Smooth muscle cell (in vitro differentiated cells): Measurements from ENCODE around the gene CAPZA1. TPM values are rescaled to one million over a fixed set of nuclear protein-coding genes. Genes with fewer than 3 reads are reported as not detected.

Experiments
- DNase-seq: peaks from one replicate; lab custom pipeline; 2025; ENCODE audit not compliant: unreplicated experiment; lab: John Stamatoyannopoulos, UW
- H2AFZ ChIP-seq: fragments of 200-600 bp; sonication (generic); 2 replicates; pipeline ENCODE4 v1.6.0; 2016; ENCODE audit warnings: antibody characterized with exemption, low read depth, mild to moderate bottlenecking
- H3F3A ChIP-seq: fragments of 200-600 bp; sonication (generic); 2 replicates; pipeline ENCODE4 v1.6.0; 2017; ENCODE audit warnings: antibody characterized with exemption, low read depth
- H3K27ac ChIP-seq: fragments of 200-600 bp; sonication (generic); 2 replicates; pipeline ENCODE4 v1.5.1; 2016; ENCODE audit warnings: low read depth, mild to moderate bottlenecking
- H3K27me3 ChIP-seq: fragments of 200-600 bp; sonication (generic); 2 replicates; pipeline ENCODE4 v1.6.1; 2016; ENCODE audit warnings: low read depth, mild to moderate bottlenecking
- H3K36me3 ChIP-seq: fragments of 200-600 bp; sonication (generic); 2 replicates; pipeline ENCODE4 v1.5.1; 2016; ENCODE audit warnings: low read depth
- H3K4me1 ChIP-seq: fragments of 200-600 bp; sonication (generic); 2 replicates; pipeline ENCODE4 v1.5.1; 2016; ENCODE audit warnings: low read depth
- H3K4me2 ChIP-seq: fragments of 200-600 bp; sonication (generic); 2 replicates; pipeline ENCODE4 v1.6.0; 2016; ENCODE audit warnings: mild to moderate bottlenecking
- H3K4me3 ChIP-seq: fragments of 200-600 bp; sonication (generic); 2 replicates; pipeline ENCODE4 v1.5.1; 2016; ENCODE audit warnings: mild to moderate bottlenecking
- H3K79me2 ChIP-seq: fragments of 200-600 bp; sonication (generic); 2 replicates; pipeline ENCODE4 v1.6.0; 2016; ENCODE audit warnings: low read depth, mild to moderate bottlenecking
- H3K9ac ChIP-seq: fragments of 200-600 bp; sonication (generic); 2 replicates; pipeline ENCODE4 v1.6.0; 2016; ENCODE audit warnings: low read depth
- H3K9me3 ChIP-seq: fragments of 200-600 bp; sonication (generic); replicated peaks from 2 replicates; pipeline ENCODE4 v1.5.1; 2016; ENCODE audit warnings: low read depth
- H4K20me1 ChIP-seq: fragments of 200-600 bp; sonication (generic); 2 replicates; pipeline ENCODE4 v1.6.0; 2016; ENCODE audit warnings: low read depth
- WGBS: methylation state at CpG from one replicate; pipeline ENCODE4 v1.1.7; 2016; ENCODE audit warnings: low lambda C conversion rate; 5-methylcytosine and 5-hydroxymethylcytosine counted together
- polyA plus RNA-seq: library from polyadenylated mRNA; unstranded; fragments of >200 nt; fragmentation: Nextera tagmentation; extraction: Ambion mirVana; gene quantifications from 2 replicates; pipeline ENCODE4 v1.2.1, GENCODE V29; 2016
- total RNA-seq: library from RNA; depleted of rRNA; stranded (reverse); fragments of >200 nt; gene quantifications from 2 replicates; pipeline ENCODE4 v1.2.3, GENCODE V29; 2014
- TF ChIP-seq, protein P1 (sequence below): fragments of 200-600 bp; sonication (generic); IDR thresholded peaks from 2 replicates; pipeline ENCODE4 v1.5.1; 2017; ENCODE audit warnings: borderline replicate concordance, mild to moderate bottlenecking, antibody characterized with exemption; ENCODE audit not compliant: insufficient read depth, poor library complexity, severe bottlenecking

CAPZA1 gene
- total and polyA plus RNA-seq, 2 experiments from 2014 or later: 100 to 264 TPM

DNA sequence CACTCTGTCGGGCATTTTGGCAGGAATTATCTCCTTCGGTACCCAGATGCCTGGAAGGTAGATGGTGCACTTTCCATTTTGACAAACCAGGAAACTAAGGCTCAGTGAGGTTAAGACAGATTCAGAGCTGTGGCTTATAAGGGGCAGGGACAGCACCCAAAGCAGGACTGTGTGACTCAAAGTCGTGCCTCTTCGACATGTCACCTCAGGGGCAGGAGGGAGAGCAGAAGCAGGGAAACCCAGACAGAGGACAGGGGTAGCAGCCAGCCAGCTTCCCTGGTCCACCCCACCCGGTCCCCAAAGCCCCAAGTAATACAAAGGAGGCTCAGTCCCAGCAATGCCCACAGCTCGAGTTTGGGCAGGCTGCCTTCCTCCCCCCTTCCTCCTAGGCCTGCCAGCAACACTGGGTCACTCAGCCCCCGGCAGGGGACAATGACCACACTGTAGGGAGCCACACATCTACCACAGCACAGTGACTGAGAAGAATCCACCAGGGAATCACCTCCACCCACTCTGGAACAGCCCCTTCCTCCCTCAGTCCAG is 84.8 kb downstream of the CAPZA1 start:
- Histone ChIP-seq H3K4me3 (peak overlapping the region; percentile 98), H2AFZ (no peak overlapping the region), H3F3A (peaks cover 41% of the 10 kb centered on the region), H3K27me3 (no peaks in the 10 kb centered on the region), H3K4me1 (peaks cover 40% of the 10 kb centered on the region), H3K9ac (peak overlapping the region; percentile 72), H3K27ac (peak overlapping the region; percentile 85), H4K20me1 (peaks cover 21% of the 10 kb centered on the region), H3K4me2 (peak overlapping the region; percentile 98), H3K9me3 (no peaks in the 10 kb centered on the region), H3K36me3 (no peaks in the 10 kb centered on the region), H3K79me2 (peaks cover 29% of the 10 kb centered on the region)
- TF ChIP-seq, protein P1, sequence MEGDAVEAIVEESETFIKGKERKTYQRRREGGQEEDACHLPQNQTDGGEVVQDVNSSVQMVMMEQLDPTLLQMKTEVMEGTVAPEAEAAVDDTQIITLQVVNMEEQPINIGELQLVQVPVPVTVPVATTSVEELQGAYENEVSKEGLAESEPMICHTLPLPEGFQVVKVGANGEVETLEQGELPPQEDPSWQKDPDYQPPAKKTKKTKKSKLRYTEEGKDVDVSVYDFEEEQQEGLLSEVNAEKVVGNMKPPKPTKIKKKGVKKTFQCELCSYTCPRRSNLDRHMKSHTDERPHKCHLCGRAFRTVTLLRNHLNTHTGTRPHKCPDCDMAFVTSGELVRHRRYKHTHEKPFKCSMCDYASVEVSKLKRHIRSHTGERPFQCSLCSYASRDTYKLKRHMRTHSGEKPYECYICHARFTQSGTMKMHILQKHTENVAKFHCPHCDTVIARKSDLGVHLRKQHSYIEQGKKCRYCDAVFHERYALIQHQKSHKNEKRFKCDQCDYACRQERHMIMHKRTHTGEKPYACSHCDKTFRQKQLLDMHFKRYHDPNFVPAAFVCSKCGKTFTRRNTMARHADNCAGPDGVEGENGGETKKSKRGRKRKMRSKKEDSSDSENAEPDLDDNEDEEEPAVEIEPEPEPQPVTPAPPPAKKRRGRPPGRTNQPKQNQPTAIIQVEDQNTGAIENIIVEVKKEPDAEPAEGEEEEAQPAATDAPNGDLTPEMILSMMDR: no peak
- WGBS: 43% methylated on average over 7 of the region's 7 CpGs
- no peak for DNase-seq

DNA sequence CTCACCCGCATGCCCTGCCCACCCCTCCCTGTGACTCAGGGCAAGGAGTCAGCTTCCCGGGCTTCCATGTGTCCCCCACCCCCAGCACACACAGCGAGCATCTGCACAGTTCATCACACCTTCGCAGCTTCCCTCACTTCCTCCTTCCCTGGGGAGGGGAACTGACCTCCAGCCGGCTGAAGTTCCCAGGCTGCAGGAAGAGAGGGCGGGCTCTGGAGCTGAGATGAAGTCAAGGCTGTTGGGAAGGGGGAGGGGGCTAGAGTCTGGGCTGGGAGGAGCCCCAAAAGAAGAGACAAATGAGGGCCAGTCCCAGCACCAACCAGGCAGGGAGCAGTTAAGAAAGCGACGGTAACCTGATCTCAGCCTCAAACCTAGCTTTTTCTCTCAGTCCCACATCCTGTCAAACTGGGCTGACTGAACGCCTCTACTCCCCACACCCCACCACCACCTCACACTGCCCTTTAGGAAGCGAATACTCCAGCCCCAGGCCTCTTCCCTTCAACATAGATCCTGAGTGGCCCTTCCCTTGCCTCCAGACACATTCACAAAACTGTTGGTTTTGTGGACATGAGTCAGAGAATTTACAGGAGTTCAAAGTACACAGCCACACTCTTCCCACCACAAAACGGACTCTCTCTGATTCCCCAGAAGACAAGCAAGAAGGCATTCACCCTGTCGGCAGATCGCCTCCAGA is 85.4 kb downstream of the CAPZA1 start:
- H3K4me1 ChIP-seq: peaks cover 40% of the 10 kb centered on the region
- H3K27ac ChIP-seq: peak overlapping the region; percentile 85
- no peaks in the 10 kb centered on the region for H3K9me3 ChIP-seq
- peaks cover 29% of the 10 kb centered on the region for H3K79me2 ChIP-seq
- no peaks in the 10 kb centered on the region for H3K27me3 ChIP-seq
- DNase-seq: peak; percentile 41
- H3K4me2 ChIP-seq: peak overlapping the region; percentile 98
- WGBS: under 1% methylated on average over 13 of the region's 13 CpGs
- H2AFZ ChIP-seq: no peak overlapping the region
- no peaks in the 10 kb centered on the region for H3K36me3 ChIP-seq
- H3F3A ChIP-seq: peaks cover 41% of the 10 kb centered on the region
- peak overlapping the region; percentile 98 for H3K4me3 ChIP-seq
- peak overlapping the region; percentile 72 for H3K9ac ChIP-seq
- TF ChIP-seq, protein P1: no peak
- peaks cover 21% of the 10 kb centered on the region for H4K20me1 ChIP-seq

DNA sequence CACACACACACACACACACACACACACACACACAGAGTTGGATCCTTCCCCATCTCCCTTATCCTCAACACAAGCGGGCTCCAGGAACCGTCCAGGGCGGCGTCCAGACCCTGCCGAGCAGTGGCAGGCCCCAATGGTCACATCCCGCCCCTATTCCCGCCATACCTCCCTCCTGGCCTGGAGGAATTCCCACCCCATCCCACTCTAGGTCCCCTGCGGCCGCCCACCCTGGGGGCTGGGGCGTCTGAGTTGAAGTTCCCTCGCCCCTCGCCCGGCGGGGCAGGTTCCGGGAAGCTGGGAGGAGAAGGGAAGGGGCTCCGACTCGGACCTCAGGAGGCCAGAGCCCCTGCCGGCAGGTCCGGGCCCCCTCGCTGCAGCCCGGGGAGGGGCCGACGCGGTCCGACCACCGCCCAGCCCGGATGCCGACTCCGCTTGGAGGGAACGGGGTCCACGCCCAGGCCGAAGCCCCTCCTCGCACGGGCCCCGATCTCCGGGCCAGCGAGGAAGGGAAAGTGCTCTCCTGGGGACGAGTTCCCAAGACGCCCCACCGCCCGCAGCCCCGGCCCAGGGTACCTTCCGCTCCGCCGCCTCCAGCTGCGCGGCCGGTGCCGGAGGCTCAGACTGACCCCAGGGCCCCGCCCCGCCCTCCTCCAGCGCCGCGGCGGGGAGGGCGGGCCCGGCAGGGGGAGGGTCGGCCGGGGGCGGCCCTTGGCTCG is 87.0 kb downstream of the CAPZA1 start, which contains the start of gene RHOC:
Gene RHOC (minus strand): TSS at position 623 of the 716 bp plus-strand sequence. CDS start 3,328 bp downstream, outside the sequence.
- Histone ChIP-seq H3K4me2 (peak within 1 kb of the TSS; percentile 98), H3K27ac (peak within 1 kb of the TSS; percentile 85), H3K4me1 (peaks cover 25% of the 10 kb centered on the region), H3K27me3 (no peaks in the 10 kb centered on the region), H3K9me3 (no peaks in the 10 kb centered on the region), H3F3A (peaks cover 35% of the 10 kb centered on the region), H2AFZ (peak within 1 kb of the TSS; percentile 47), H3K4me3 (peak within 1 kb of the TSS; percentile 98), H4K20me1 (peaks cover 21% of the 10 kb centered on the region), H3K36me3 (no peaks in the 10 kb centered on the region), H3K9ac (peak within 1 kb of the TSS; percentile 83), H3K79me2 (peaks cover 29% of the 10 kb centered on the region)
- TF ChIP-seq, protein P1: no peak
- under 1% methylated on average over 21 of the region's 61 CpGs for WGBS
- no peak for DNase-seq
